Astrocyte (in vitro differentiated cells and primary cell): ENCODE measurements around the gene TBRG4. TPM values are rescaled to one million over a fixed set of nuclear protein-coding genes. Genes with fewer than 3 reads are reported as not detected.

ENCODE experiments used
- DNase-seq: peaks from one replicate; pipeline ENCODE4 v3.0.0-alpha.2; 2010; ENCODE audit warnings: low read depth
- FAIRE-seq: peaks from 2 replicates; lab custom pipeline; 2011; peaks lifted over from hg19 to GRCh38; lab: Jason Lieb, UNC
- H2AFZ ChIP-seq: 2 replicates; pipeline ENCODE4 v1.6.0; 2012; ENCODE audit warnings: low read depth, low read length, inconsistent platforms
- H3K27ac ChIP-seq: 2 replicates; pipeline ENCODE4 v1.5.1; 2011; ENCODE audit warnings: low read depth, low read length, inconsistent platforms
- H3K27me3 ChIP-seq: 2 replicates; pipeline ENCODE4 v1.6.0; 2011; ENCODE audit warnings: low read length, inconsistent platforms; ENCODE audit not compliant: insufficient read depth
- H3K36me3 ChIP-seq: 2 replicates; pipeline ENCODE4 v1.5.1; 2011; ENCODE audit warnings: low read length, inconsistent platforms; ENCODE audit not compliant: insufficient read depth
- H3K4me1 ChIP-seq: 2 replicates; pipeline ENCODE4 v1.5.1; 2011; ENCODE audit warnings: low read length, inconsistent platforms; ENCODE audit not compliant: insufficient read depth
- H3K4me2 ChIP-seq: 2 replicates; pipeline ENCODE4 v1.6.0; 2012; ENCODE audit warnings: low read length, inconsistent platforms
- H3K4me3 ChIP-seq: 2 replicates; pipeline ENCODE4 v1.5.1; 2011; ENCODE audit warnings: low read depth, mild to moderate bottlenecking, low read length, inconsistent platforms; ENCODE audit not compliant: insufficient read depth
- H3K79me2 ChIP-seq: 2 replicates; pipeline ENCODE4 v1.6.0; 2012; ENCODE audit warnings: mild to moderate bottlenecking, low read length, inconsistent platforms; ENCODE audit not compliant: insufficient read depth
- H3K9ac ChIP-seq: 2 replicates; pipeline ENCODE4 v1.6.0; 2012; ENCODE audit warnings: mild to moderate bottlenecking, low read length, inconsistent platforms
- H3K9me3 ChIP-seq: 2 replicates; pipeline ENCODE4 v1.5.1; 2012; ENCODE audit warnings: low read depth, mild to moderate bottlenecking, low read length, inconsistent platforms; ENCODE audit not compliant: insufficient read depth
- H4K20me1 ChIP-seq: 2 replicates; pipeline ENCODE4 v1.6.0; 2012; ENCODE audit warnings: low read length, inconsistent platforms; ENCODE audit not compliant: insufficient read depth
- H3K27ac Mint-ChIP-seq: one replicate; pipeline ENCODE4 v1.8.0; 2021; ENCODE audit warnings: mild to moderate bottlenecking, mixed read lengths; ENCODE audit not compliant: unreplicated experiment
- H3K27me3 Mint-ChIP-seq: one replicate; pipeline ENCODE4 v1.8.0; 2021; ENCODE audit warnings: low read depth, mixed read lengths; ENCODE audit not compliant: unreplicated experiment
- H3K36me3 Mint-ChIP-seq: one replicate; pipeline ENCODE4 v1.8.0; 2021; ENCODE audit warnings: low read depth, mixed read lengths; ENCODE audit not compliant: unreplicated experiment
- H3K4me1 Mint-ChIP-seq: one replicate; pipeline ENCODE4 v1.8.0; 2021; ENCODE audit warnings: low read depth, mixed read lengths; ENCODE audit not compliant: unreplicated experiment
- H3K4me3 Mint-ChIP-seq: one replicate; pipeline ENCODE4 v1.8.0; 2021; ENCODE audit warnings: mild to moderate bottlenecking, moderate library complexity, mixed read lengths; ENCODE audit not compliant: unreplicated experiment
- H3K9me3 Mint-ChIP-seq: one replicate; pipeline ENCODE4 v1.8.0; 2021; ENCODE audit warnings: mild to moderate bottlenecking, mixed read lengths; ENCODE audit not compliant: unreplicated experiment
- EZH2 ChIP-seq: IDR thresholded peaks from 2 replicates; pipeline ENCODE4 v1.6.1; 2012; ENCODE audit warnings: mild to moderate bottlenecking, low read length, inconsistent platforms; ENCODE audit not compliant: insufficient read depth
- total RNA-seq: library from RNA; stranded (reverse); gene quantifications from 2 replicates; pipeline ENCODE4 v1.2.1, GENCODE V29; 2021
- TF ChIP-seq, protein P1 (sequence below): IDR thresholded peaks from 2 replicates; pipeline ENCODE4 v1.5.1; 2011; ENCODE audit warnings: low read depth, mild to moderate bottlenecking, inconsistent platforms, low read length, moderate library complexity; ENCODE audit not compliant: insufficient read depth

TBRG4 gene
- total RNA-seq, 1 donor from 2014 or later = 65.2 TPM

DNA sequence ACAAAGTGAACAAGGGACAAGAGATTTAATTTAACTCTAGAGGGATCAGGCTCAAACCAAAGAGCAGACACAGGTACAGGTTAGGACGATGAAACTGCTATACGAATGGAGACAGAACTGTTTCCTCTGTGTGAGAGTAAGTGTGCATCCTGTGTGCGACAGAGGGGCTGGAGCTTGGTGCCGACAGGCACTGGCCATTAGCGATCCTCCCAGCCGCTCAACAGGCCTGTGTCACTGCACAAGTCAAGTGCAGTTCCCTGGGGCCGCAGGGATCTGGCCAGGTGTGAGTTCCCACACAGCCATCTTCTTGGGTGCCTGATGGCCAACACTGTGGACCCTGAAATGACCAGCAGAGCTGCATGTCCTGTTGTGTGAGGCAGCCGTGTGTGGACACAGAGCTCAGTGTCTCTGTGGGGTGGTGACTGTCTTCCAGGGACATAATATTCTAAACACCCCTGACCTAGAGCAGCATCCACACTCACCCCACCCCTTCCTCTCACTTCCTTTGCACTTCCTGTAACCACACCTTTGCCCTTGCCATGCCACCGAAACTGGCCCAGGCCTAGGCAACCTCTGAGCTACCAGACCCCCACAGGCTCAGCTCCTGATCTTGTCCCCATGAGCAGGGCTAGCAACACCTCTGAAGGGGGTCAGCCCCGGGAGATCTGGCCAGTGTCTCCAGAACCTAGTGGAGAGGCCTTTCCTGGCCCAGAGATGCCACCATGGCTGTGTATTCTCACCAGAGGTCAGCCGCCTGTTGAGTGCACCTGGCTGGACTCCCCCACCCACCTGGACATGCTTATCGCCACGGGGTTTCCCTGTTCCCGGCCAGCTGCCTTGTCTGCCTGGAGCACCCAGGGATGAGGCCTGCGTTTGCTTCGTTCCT is 11.7 kb upstream of the TBRG4 start:
- H3K9ac ChIP-seq = no peak overlapping the region
- no peak overlapping the region for H3K4me2 ChIP-seq
- TF ChIP-seq, protein P1, sequence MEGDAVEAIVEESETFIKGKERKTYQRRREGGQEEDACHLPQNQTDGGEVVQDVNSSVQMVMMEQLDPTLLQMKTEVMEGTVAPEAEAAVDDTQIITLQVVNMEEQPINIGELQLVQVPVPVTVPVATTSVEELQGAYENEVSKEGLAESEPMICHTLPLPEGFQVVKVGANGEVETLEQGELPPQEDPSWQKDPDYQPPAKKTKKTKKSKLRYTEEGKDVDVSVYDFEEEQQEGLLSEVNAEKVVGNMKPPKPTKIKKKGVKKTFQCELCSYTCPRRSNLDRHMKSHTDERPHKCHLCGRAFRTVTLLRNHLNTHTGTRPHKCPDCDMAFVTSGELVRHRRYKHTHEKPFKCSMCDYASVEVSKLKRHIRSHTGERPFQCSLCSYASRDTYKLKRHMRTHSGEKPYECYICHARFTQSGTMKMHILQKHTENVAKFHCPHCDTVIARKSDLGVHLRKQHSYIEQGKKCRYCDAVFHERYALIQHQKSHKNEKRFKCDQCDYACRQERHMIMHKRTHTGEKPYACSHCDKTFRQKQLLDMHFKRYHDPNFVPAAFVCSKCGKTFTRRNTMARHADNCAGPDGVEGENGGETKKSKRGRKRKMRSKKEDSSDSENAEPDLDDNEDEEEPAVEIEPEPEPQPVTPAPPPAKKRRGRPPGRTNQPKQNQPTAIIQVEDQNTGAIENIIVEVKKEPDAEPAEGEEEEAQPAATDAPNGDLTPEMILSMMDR = no peak
- TF ChIP-seq EZH2 = no peak
- DNase-seq = no peak
- no peak overlapping the region for H3K4me3 ChIP-seq
- no peak for FAIRE-seq
- H3K27me3 Mint-ChIP-seq = peaks cover 20% of the 10 kb centered on the region
- H3K9me3 Mint-ChIP-seq = no peaks in the 10 kb centered on the region
- H3K79me2 ChIP-seq = no peaks in the 10 kb centered on the region
- H3K36me3 Mint-ChIP-seq = no peaks in the 10 kb centered on the region
- H3K27me3 ChIP-seq = no peaks in the 10 kb centered on the region
- H3K27ac Mint-ChIP-seq = no peak overlapping the region
- H4K20me1 ChIP-seq = no peaks in the 10 kb centered on the region
- no peak overlapping the region for H2AFZ ChIP-seq
- no peaks in the 10 kb centered on the region for H3K4me1 Mint-ChIP-seq
- peak overlapping the region; percentile 9 for H3K4me3 Mint-ChIP-seq
- H3K27ac ChIP-seq = no peak overlapping the region
- H3K36me3 ChIP-seq = no peaks in the 10 kb centered on the region
- no peaks in the 10 kb centered on the region for H3K9me3 ChIP-seq
- no peaks in the 10 kb centered on the region for H3K4me1 ChIP-seq

GRCh38 chr7:45119550-45119949 is 8.1 kb upstream of the TBRG4 start:
- Mint-ChIP-seq H3K27me3 (peaks cover 38% of the 10 kb centered on the region), H3K4me3 (no peak overlapping the region), H3K36me3 (no peaks in the 10 kb centered on the region), H3K9me3 (no peaks in the 10 kb centered on the region), H3K27ac (no peak overlapping the region), H3K4me1 (no peaks in the 10 kb centered on the region)
- H3K4me1 ChIP-seq = no peaks in the 10 kb centered on the region
- no peak overlapping the region for H3K27ac ChIP-seq
- H3K9ac ChIP-seq = no peak overlapping the region
- no peak overlapping the region for H2AFZ ChIP-seq
- H3K4me2 ChIP-seq = no peak overlapping the region
- no peaks in the 10 kb centered on the region for H3K36me3 ChIP-seq
- DNase-seq = no peak
- H3K9me3 ChIP-seq = no peaks in the 10 kb centered on the region
- H4K20me1 ChIP-seq = no peaks in the 10 kb centered on the region
- no peaks in the 10 kb centered on the region for H3K79me2 ChIP-seq
- H3K27me3 ChIP-seq = peaks cover 12% of the 10 kb centered on the region
- H3K4me3 ChIP-seq = no peak overlapping the region
- TF ChIP-seq, protein P1 = no peak
- TF ChIP-seq EZH2 = no peak
- no peak for FAIRE-seq

- H3K4me1 ChIP-seq = no peaks in the 10 kb centered on the region
- H3K9me3 Mint-ChIP-seq = no peaks in the 10 kb centered on the region
- H3K9ac ChIP-seq = no peak overlapping the region
- H3K9me3 ChIP-seq = no peaks in the 10 kb centered on the region
- H3K79me2 ChIP-seq = no peaks in the 10 kb centered on the region
- H3K27me3 ChIP-seq = peaks cover 12% of the 10 kb centered on the region
- no peak for DNase-seq
- no peaks in the 10 kb centered on the region for H3K36me3 ChIP-seq
- no peak overlapping the region for H3K27ac Mint-ChIP-seq
- no peak overlapping the region for H2AFZ ChIP-seq
- H3K27ac ChIP-seq = no peak overlapping the region
- H3K36me3 Mint-ChIP-seq = no peaks in the 10 kb centered on the region
- FAIRE-seq = no peak
- no peak for TF ChIP-seq EZH2
- TF ChIP-seq, protein P1 = no peak
- no peaks in the 10 kb centered on the region for H3K4me1 Mint-ChIP-seq
- H3K4me3 Mint-ChIP-seq = no peak overlapping the region
- peaks cover 44% of the 10 kb centered on the region for H3K27me3 Mint-ChIP-seq
- H3K4me3 ChIP-seq = no peak overlapping the region
- no peak overlapping the region for H3K4me2 ChIP-seq
- H4K20me1 ChIP-seq = no peaks in the 10 kb centered on the region
Measured at GRCh38 chr7:45118889-45119331, 7.4 kb upstream of the TBRG4 start.
